ENCODE results near the gene TMEM145.

The TMEM145 gene

GRCh38 chr19:42278452-42279154 is 34.5 kb upstream of the TMEM145 start:
- no peaks in the 10 kb centered on the region for H3K9me3 ChIP-seq (ENCODE audit: insufficient read depth, low read depth, low read length)
- peaks cover 26% of the 10 kb centered on the region for H3K4me1 ChIP-seq (ENCODE audit: insufficient read depth, low read length)
- H3K27me3 ChIP-seq (ENCODE audit: insufficient read depth, low read length), result no peaks in the 10 kb centered on the region
- no peak overlapping the region for H3K9ac ChIP-seq (ENCODE audit: low read depth, low read length)
- H3K27ac ChIP-seq (ENCODE audit: low read depth, low read length), result no peak overlapping the region
- H3K36me3 ChIP-seq (ENCODE audit: insufficient read depth, low read length), result peaks cover 10% of the 10 kb centered on the region
- H3K4me3 ChIP-seq (ENCODE audit: low read length), result no peak overlapping the region
- WGBS, result 94% methylated on average over 5 of the region's 5 CpGs

GRCh38 chr19:42279155-42279901 is 33.8 kb upstream of the TMEM145 start:
- WGBS, result 38% methylated on average over 6 of the region's 6 CpGs
- H3K9me3 ChIP-seq (ENCODE audit: insufficient read depth, low read depth, low read length), result no peaks in the 10 kb centered on the region
- H3K4me3 ChIP-seq (ENCODE audit: low read length), result peak overlapping the region; percentile 77
- no peak overlapping the region for H3K9ac ChIP-seq (ENCODE audit: low read depth, low read length)
- H3K36me3 ChIP-seq (ENCODE audit: insufficient read depth, low read length), result peaks cover 7% of the 10 kb centered on the region
- peak overlapping the region; percentile 47; the same call in 1 of the 2 replicates for H3K27ac ChIP-seq (ENCODE audit: low read depth, low read length)
- H3K4me1 ChIP-seq (ENCODE audit: insufficient read depth, low read length), result peaks cover 26% of the 10 kb centered on the region
- H3K27me3 ChIP-seq (ENCODE audit: insufficient read depth, low read length), result no peaks in the 10 kb centered on the region

- under 1% methylated on average over 85 of the region's 89 CpGs for WGBS
These were observed 33.0 kb upstream of the TMEM145 start for GRCh38 chr19:42279902-42280814.

GRCh38 chr19:42280815-42281145 is 32.3 kb upstream of the TMEM145 start:
- 1% methylated on average over 20 of the region's 20 CpGs for WGBS
- H3K9me3 ChIP-seq (ENCODE audit: insufficient read depth, low read depth, low read length), result no peaks in the 10 kb centered on the region
- no peaks in the 10 kb centered on the region for H3K36me3 ChIP-seq (ENCODE audit: insufficient read depth, low read length)
- no peak overlapping the region; the same call in 1 of the 2 replicates for H3K27ac ChIP-seq (ENCODE audit: low read depth, low read length)
- no peaks in the 10 kb centered on the region for H3K27me3 ChIP-seq (ENCODE audit: insufficient read depth, low read length)
- H3K4me1 ChIP-seq (ENCODE audit: insufficient read depth, low read length), result peaks cover 33% of the 10 kb centered on the region
- no peak overlapping the region for H3K9ac ChIP-seq (ENCODE audit: low read depth, low read length)
- H3K4me3 ChIP-seq (ENCODE audit: low read length), result peak overlapping the region; percentile 77

More at GRCh38 chr19:42279902-42280814, 33.0 kb upstream of the TMEM145 start:
- peaks cover 28% of the 10 kb centered on the region for H3K4me1 ChIP-seq (ENCODE audit: insufficient read depth, low read length)
- H3K9me3 ChIP-seq (ENCODE audit: insufficient read depth, low read depth, low read length), result no peaks in the 10 kb centered on the region
- peak overlapping the region; percentile 68; the same call in 1 of the 2 replicates for H3K27ac ChIP-seq (ENCODE audit: low read depth, low read length)
- no peaks in the 10 kb centered on the region for H3K36me3 ChIP-seq (ENCODE audit: insufficient read depth, low read length)
- no peaks in the 10 kb centered on the region for H3K27me3 ChIP-seq (ENCODE audit: insufficient read depth, low read length)
- no peak overlapping the region for H3K9ac ChIP-seq (ENCODE audit: low read depth, low read length)
- H3K4me3 ChIP-seq (ENCODE audit: low read length), result peak overlapping the region; percentile 77

GRCh38 chr19:42281146-42281826 is 31.8 kb upstream of the TMEM145 start:
- H3K36me3 ChIP-seq (ENCODE audit: insufficient read depth, low read length), result no peaks in the 10 kb centered on the region
- 6% methylated on average over 25 of the region's 25 CpGs for WGBS
- peaks cover 33% of the 10 kb centered on the region for H3K4me1 ChIP-seq (ENCODE audit: insufficient read depth, low read length)
- H3K4me3 ChIP-seq (ENCODE audit: low read length), result peak overlapping the region; percentile 77
- no peaks in the 10 kb centered on the region for H3K9me3 ChIP-seq (ENCODE audit: insufficient read depth, low read depth, low read length)
- H3K27me3 ChIP-seq (ENCODE audit: insufficient read depth, low read length), result no peaks in the 10 kb centered on the region
- H3K27ac ChIP-seq (ENCODE audit: low read depth, low read length), result peak overlapping the region; percentile 72
- H3K9ac ChIP-seq (ENCODE audit: low read depth, low read length), result peak overlapping the region; percentile 42; the same call in 1 of the 2 replicates

- WGBS, result 24% methylated on average over 7 of the region's 7 CpGs
- H3K27me3 ChIP-seq (ENCODE audit: insufficient read depth, low read length), result no peaks in the 10 kb centered on the region
- peak overlapping the region; percentile 29; the same call in 1 of the 2 replicates for H3K9ac ChIP-seq (ENCODE audit: low read depth, low read length)
- peak overlapping the region; percentile 72 for H3K27ac ChIP-seq (ENCODE audit: low read depth, low read length)
- no peaks in the 10 kb centered on the region for H3K9me3 ChIP-seq (ENCODE audit: insufficient read depth, low read depth, low read length)
- H3K4me3 ChIP-seq (ENCODE audit: low read length), result peak overlapping the region; percentile 77
- peaks cover 5% of the 10 kb centered on the region for H3K36me3 ChIP-seq (ENCODE audit: insufficient read depth, low read length)
- peaks cover 33% of the 10 kb centered on the region for H3K4me1 ChIP-seq (ENCODE audit: insufficient read depth, low read length)
These were observed 31.0 kb upstream of the TMEM145 start for GRCh38 chr19:42281827-42282762.

GRCh38 chr19:42282819-42283187 is 30.3 kb upstream of the TMEM145 start:
- Histone ChIP-seq H3K4me3 (ENCODE audit: low read length) (peak overlapping the region; percentile 18; the same call in 1 of the 2 replicates), H3K9me3 (ENCODE audit: insufficient read depth, low read depth, low read length) (no peaks in the 10 kb centered on the region), H3K36me3 (ENCODE audit: insufficient read depth, low read length) (peaks cover 12% of the 10 kb centered on the region), H3K4me1 (ENCODE audit: insufficient read depth, low read length) (peaks cover 33% of the 10 kb centered on the region), H3K27ac (ENCODE audit: low read depth, low read length) (no peak overlapping the region), H3K9ac (ENCODE audit: low read depth, low read length) (no peak overlapping the region), H3K27me3 (ENCODE audit: insufficient read depth, low read length) (no peaks in the 10 kb centered on the region)
- WGBS, result 52% methylated on average over 4 of the region's 4 CpGs

GRCh38 chr19:42283188-42284065 is 29.7 kb upstream of the TMEM145 start:
- peaks cover 33% of the 10 kb centered on the region for H3K4me1 ChIP-seq (ENCODE audit: insufficient read depth, low read length)

GRCh38 chr19:42284066-42284501 is 29.0 kb upstream of the TMEM145 start:
- WGBS, result under 1% methylated on average over 71 of the region's 76 CpGs
- Histone ChIP-seq H3K4me3 (ENCODE audit: low read length) (peak overlapping the region; percentile 59), H3K9me3 (ENCODE audit: insufficient read depth, low read depth, low read length) (no peaks in the 10 kb centered on the region), H3K36me3 (ENCODE audit: insufficient read depth, low read length) (peaks cover 25% of the 10 kb centered on the region), H3K27ac (ENCODE audit: low read depth, low read length) (peak overlapping the region; percentile 89; the same call in 1 of the 2 replicates), H3K4me1 (ENCODE audit: insufficient read depth, low read length) (peaks cover 33% of the 10 kb centered on the region), H3K9ac (ENCODE audit: low read depth, low read length) (peak overlapping the region; percentile 80), H3K27me3 (ENCODE audit: insufficient read depth, low read length) (no peaks in the 10 kb centered on the region)

More at GRCh38 chr19:42283188-42284065, 29.7 kb upstream of the TMEM145 start:
- H3K9me3 ChIP-seq (ENCODE audit: insufficient read depth, low read depth, low read length), result no peaks in the 10 kb centered on the region
- peak overlapping the region; percentile 80; the same call in 1 of the 2 replicates for H3K9ac ChIP-seq (ENCODE audit: low read depth, low read length)
- peak overlapping the region; percentile 89; the same call in 1 of the 2 replicates for H3K27ac ChIP-seq (ENCODE audit: low read depth, low read length)
- H3K4me3 ChIP-seq (ENCODE audit: low read length), result peak overlapping the region; percentile 59
- H3K27me3 ChIP-seq (ENCODE audit: insufficient read depth, low read length), result no peaks in the 10 kb centered on the region
- WGBS, result 8% methylated on average over 52 of the region's 74 CpGs
- peaks cover 18% of the 10 kb centered on the region for H3K36me3 ChIP-seq (ENCODE audit: insufficient read depth, low read length)

Measured in HUES64 (cell line).